ENCODE measurements around the gene FBXO5.

GRCh38 chr6:152973916-152974315, 8.9 kb downstream of the FBXO5 start:
- TF ChIP-seq CTCF (conservative IDR thresholded peaks at IDR 0.05; ENCODE audit: low read length) (no peak), EZH2phosphoT487 (IDR thresholded peaks at IDR 0.05; ENCODE audit: borderline replicate concordance) (no peak)

Measured in Loucy (cell line).